KMS-11 (cell line): Measurements from ENCODE around the gene MIPOL1.

Experiments used
- H2AFZ ChIP-seq: fragments of 200-600 bp; sonication (generic); 2 replicates; pipeline ENCODE4 v1.6.1; 2016; ENCODE audit warnings: antibody characterized with exemption, mixed run types, low read depth
- H3K27ac ChIP-seq: fragments of 200-600 bp; sonication (generic); 2 replicates; pipeline ENCODE4 v1.6.1; 2016; ENCODE audit warnings: mild to moderate bottlenecking, mixed run types
- H3K27me3 ChIP-seq: fragments of 200-600 bp; sonication (generic); 2 replicates; pipeline ENCODE4 v1.6.1; 2017; ENCODE audit warnings: mild to moderate bottlenecking, low read depth, mixed run types, moderate library complexity; ENCODE audit not compliant: insufficient read depth
- H3K36me3 ChIP-seq: fragments of 200-600 bp; sonication (generic); 2 replicates; pipeline ENCODE4 v1.6.1; 2017; ENCODE audit warnings: mild to moderate bottlenecking, mixed run types; ENCODE audit not compliant: insufficient read depth
- H3K4me1 ChIP-seq: fragments of 200-600 bp; sonication (generic); 2 replicates; pipeline ENCODE4 v1.6.1; 2016; ENCODE audit warnings: mild to moderate bottlenecking, low read depth, mixed run types; ENCODE audit not compliant: poor library complexity, severe bottlenecking
- H3K4me2 ChIP-seq: fragments of 200-600 bp; sonication (generic); 2 replicates; pipeline ENCODE4 v1.7.0; 2016; ENCODE audit warnings: mild to moderate bottlenecking, mixed run types
- H3K4me3 ChIP-seq: fragments of 200-600 bp; sonication (generic); IDR thresholded peaks from 2 replicates; pipeline ENCODE4 v1.6.1; 2017; ENCODE audit warnings: low read depth, low read length, mixed read lengths; ENCODE audit not compliant: insufficient read depth
- H3K79me2 ChIP-seq: fragments of 200-600 bp; sonication (generic); 2 replicates; pipeline ENCODE4 v1.6.1; 2016; ENCODE audit warnings: low read depth, mixed run types; ENCODE audit not compliant: insufficient read depth
- H3K9ac ChIP-seq: fragments of 200-600 bp; sonication (generic); 2 replicates; pipeline ENCODE4 v1.6.1; 2016; ENCODE audit warnings: mild to moderate bottlenecking, mixed run types
- H4K20me1 ChIP-seq: fragments of 200-600 bp; sonication (generic); 2 replicates; pipeline ENCODE4 v1.6.1; 2016; ENCODE audit warnings: mild to moderate bottlenecking, mixed run types; ENCODE audit not compliant: insufficient read depth
- TF ChIP-seq, protein P1 (sequence below): fragments of 200-600 bp; sonication (generic); conservative IDR thresholded peaks from 2 replicates; pipeline ENCODE4 v1.6.1; 2017; ENCODE audit warnings: low read depth, mild to moderate bottlenecking, antibody characterized with exemption, low read length, moderate library complexity, mixed read lengths

Gene MIPOL1

DNA sequence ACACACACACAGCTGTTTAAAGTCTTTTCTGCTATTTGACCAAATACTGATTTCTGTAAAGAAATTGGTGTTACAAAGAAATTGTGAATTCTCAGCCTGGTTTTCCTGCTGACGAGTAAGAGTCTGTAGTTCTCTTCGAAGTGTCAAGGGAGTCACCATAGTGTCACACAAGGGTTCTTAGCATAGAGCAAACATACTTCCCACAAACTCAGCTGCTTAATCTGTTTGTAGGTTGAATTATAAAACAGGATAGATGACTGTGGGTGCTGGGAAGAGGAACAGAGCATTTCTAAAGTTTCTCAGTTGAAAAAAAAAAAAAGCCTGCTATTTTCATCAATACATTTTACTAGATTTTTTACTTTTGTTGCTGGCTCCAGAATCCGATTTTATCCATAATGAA lies 314.4 kb downstream of the MIPOL1 start:
- Histone ChIP-seq H3K4me1 (no peaks in the 10 kb centered on the region), H3K4me2 (no peak overlapping the region), H3K36me3 (no peaks in the 10 kb centered on the region), H2AFZ (no peak overlapping the region), H3K27ac (no peak overlapping the region), H4K20me1 (no peaks in the 10 kb centered on the region), H3K79me2 (no peaks in the 10 kb centered on the region), H3K9ac (no peak overlapping the region), H3K4me3 (no peak overlapping the region), H3K27me3 (no peaks in the 10 kb centered on the region)
- TF ChIP-seq, protein P1, sequence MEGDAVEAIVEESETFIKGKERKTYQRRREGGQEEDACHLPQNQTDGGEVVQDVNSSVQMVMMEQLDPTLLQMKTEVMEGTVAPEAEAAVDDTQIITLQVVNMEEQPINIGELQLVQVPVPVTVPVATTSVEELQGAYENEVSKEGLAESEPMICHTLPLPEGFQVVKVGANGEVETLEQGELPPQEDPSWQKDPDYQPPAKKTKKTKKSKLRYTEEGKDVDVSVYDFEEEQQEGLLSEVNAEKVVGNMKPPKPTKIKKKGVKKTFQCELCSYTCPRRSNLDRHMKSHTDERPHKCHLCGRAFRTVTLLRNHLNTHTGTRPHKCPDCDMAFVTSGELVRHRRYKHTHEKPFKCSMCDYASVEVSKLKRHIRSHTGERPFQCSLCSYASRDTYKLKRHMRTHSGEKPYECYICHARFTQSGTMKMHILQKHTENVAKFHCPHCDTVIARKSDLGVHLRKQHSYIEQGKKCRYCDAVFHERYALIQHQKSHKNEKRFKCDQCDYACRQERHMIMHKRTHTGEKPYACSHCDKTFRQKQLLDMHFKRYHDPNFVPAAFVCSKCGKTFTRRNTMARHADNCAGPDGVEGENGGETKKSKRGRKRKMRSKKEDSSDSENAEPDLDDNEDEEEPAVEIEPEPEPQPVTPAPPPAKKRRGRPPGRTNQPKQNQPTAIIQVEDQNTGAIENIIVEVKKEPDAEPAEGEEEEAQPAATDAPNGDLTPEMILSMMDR, result no peak

DNA sequence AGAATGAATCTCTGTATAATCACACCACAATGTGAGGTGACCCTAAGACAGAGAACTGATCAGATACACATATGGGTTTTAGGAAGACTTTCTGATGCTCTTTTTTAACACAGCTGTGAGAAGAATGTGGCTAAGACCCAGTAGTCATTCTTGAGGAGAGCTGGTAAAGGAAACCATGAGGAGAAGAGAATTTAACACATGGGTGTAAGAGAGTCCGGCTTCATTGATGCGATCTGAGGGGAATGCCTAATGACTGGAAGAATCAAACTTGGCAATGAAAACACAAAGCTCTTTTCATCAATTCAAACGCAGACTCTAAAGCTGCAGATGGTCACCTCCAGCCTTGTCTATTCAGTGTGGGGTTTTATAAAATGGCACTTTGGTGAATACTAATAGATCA lies 318.0 kb downstream of the MIPOL1 start:
- TF ChIP-seq, protein P1, result no peak
- Histone ChIP-seq H3K4me3 (no peak overlapping the region), H3K36me3 (no peaks in the 10 kb centered on the region), H3K9ac (no peak overlapping the region), H2AFZ (no peak overlapping the region), H3K4me2 (no peak overlapping the region), H3K79me2 (no peaks in the 10 kb centered on the region), H3K27me3 (no peaks in the 10 kb centered on the region), H4K20me1 (no peaks in the 10 kb centered on the region), H3K4me1 (no peaks in the 10 kb centered on the region), H3K27ac (no peak overlapping the region)

DNA sequence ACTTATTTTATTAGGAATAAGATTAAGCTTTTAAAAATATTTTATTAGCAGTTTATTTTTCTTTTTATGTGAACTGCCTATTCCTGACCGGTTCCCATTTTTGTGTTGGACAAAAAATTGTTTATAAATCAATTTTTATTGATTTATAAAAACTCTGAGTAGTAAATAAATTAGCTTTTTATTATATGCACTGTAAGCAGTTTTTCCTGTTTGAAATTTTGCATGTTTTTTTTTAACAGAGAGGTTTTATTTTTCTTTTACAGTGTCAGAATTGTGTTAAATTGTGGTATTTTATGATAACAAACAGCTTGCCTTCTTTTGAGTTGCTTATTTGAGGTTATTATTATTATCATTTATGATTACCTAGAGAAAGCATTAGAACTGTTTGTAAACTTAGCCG lies 329.3 kb downstream of the MIPOL1 start:
- Histone ChIP-seq H3K79me2 (no peaks in the 10 kb centered on the region), H3K4me2 (no peak overlapping the region), H3K9ac (no peak overlapping the region), H3K36me3 (no peaks in the 10 kb centered on the region), H3K4me3 (no peak overlapping the region), H3K27me3 (no peaks in the 10 kb centered on the region), H3K27ac (no peak overlapping the region), H3K4me1 (no peaks in the 10 kb centered on the region), H2AFZ (no peak overlapping the region), H4K20me1 (no peaks in the 10 kb centered on the region)
- TF ChIP-seq, protein P1, result no peak

DNA sequence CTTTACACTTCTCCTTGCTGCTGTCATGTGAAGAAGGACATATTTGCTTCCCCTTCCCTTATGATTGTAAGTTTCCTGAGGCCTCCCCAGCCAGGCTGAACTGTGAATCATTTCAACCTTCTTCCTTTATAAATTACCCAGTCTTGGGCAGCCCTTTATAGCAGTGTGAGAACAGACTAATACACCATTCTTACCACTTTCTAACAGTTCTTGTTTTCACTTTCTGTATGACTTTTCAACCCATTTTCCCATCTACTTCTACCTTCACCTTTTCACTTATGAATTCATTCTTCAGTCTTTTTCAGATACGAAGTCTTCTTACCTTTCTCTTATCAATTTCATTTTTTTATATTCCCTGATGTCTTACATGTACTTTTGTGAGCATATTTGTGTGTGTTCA lies 342.3 kb downstream of the MIPOL1 start:
- TF ChIP-seq, protein P1, result no peak
- no peak overlapping the region for H3K4me3 ChIP-seq
- no peak overlapping the region for H3K9ac ChIP-seq

More for the DNA sequence above, 342.3 kb downstream of the MIPOL1 start:
- Histone ChIP-seq H2AFZ (no peak overlapping the region), H3K79me2 (no peaks in the 10 kb centered on the region), H4K20me1 (no peaks in the 10 kb centered on the region), H3K4me2 (no peak overlapping the region), H3K27me3 (no peaks in the 10 kb centered on the region), H3K36me3 (no peaks in the 10 kb centered on the region), H3K27ac (no peak overlapping the region), H3K4me1 (no peaks in the 10 kb centered on the region)
